WTC11 (cell line): ENCODE data around the gene RTKN. TPM values are rescaled to one million over a fixed set of nuclear protein-coding genes. Genes with fewer than 3 reads are reported as not detected.

Source experiments
- ATAC-seq: fragments of 200-7000 bp; cut with Tn5 transposase; 2 replicates; pipeline ENCODE4 v1.10.0; 2021; ENCODE audit warnings: mild to moderate bottlenecking, moderate library complexity
- CTCF ChIA-PET: fragments of 300-600 bp; sonication (Branson Sonifier 250); formaldehyde crosslinking; loops from one replicate; lab custom pipeline; 2021; ENCODE audit warnings: antibody characterized with exemption; lab: Charles Lee
- POLR2A ChIA-PET: fragments of 350-600 bp; sonication (Branson Sonifier 250); formaldehyde crosslinking; loops from one replicate; lab custom pipeline; 2021; ENCODE audit warnings: antibody characterized with exemption; lab: Charles Lee
- DNase-seq: peaks from one replicate; pipeline ENCODE4 v3.0.0; 2021; ENCODE audit warnings: low spot score
- H3K27ac Mint-ChIP-seq: 2 replicates; pipeline ENCODE4 v1.8.0; 2021; ENCODE audit warnings: mixed read lengths
- H3K27me3 Mint-ChIP-seq: 2 replicates; pipeline ENCODE4 v1.8.0; 2021; ENCODE audit warnings: low read depth, mild to moderate bottlenecking, moderate library complexity, mixed read lengths
- H3K36me3 Mint-ChIP-seq: 2 replicates; pipeline ENCODE4 v1.8.0; 2021; ENCODE audit warnings: mixed read lengths
- H3K4me1 Mint-ChIP-seq: 2 replicates; pipeline ENCODE4 v1.8.0; 2022; ENCODE audit warnings: mixed read lengths
- H3K4me3 Mint-ChIP-seq: 2 replicates; pipeline ENCODE4 v1.8.0; 2021; ENCODE audit warnings: mild to moderate bottlenecking, moderate library complexity, mixed read lengths
- H3K9me3 Mint-ChIP-seq: 2 replicates; pipeline ENCODE4 v1.8.0; 2021; ENCODE audit warnings: mixed read lengths
- ATF1 ChIP-seq: sonication (generic); formaldehyde crosslinking; IDR thresholded peaks from 2 replicates; pipeline ENCODE4 v1.8.1; 2023; ENCODE audit warnings: mild to moderate bottlenecking, moderate library complexity, missing genetic modification reagents
- ATF2 ChIP-seq: sonication (generic); formaldehyde crosslinking; IDR thresholded peaks from 2 replicates; pipeline ENCODE4 v1.8.1; 2022; ENCODE audit warnings: low read depth, missing genetic modification reagents, borderline replicate concordance
- CTCF ChIP-seq: fragments of 200-600 bp; IDR thresholded peaks from 2 replicates; pipeline ENCODE4 v1.8.0; 2022; ENCODE audit warnings: antibody characterized with exemption
- E2F1 ChIP-seq: sonication (generic); formaldehyde crosslinking; IDR thresholded peaks from 2 replicates; pipeline ENCODE4 v1.8.0; 2022; ENCODE audit warnings: mild to moderate bottlenecking, missing genetic modification reagents
- ELF4 ChIP-seq: sonication (generic); formaldehyde crosslinking; IDR thresholded peaks from 2 replicates; pipeline ENCODE4 v1.8.1; 2022; ENCODE audit warnings: low read depth, mild to moderate bottlenecking, moderate library complexity, missing genetic modification reagents
- ERG ChIP-seq: fragments of 250-450 bp; sonication (Bioruptor Pico); IDR thresholded peaks from 2 replicates; pipeline ENCODE4 v1.8.0; 2021; ENCODE audit warnings: mild to moderate bottlenecking
- NFATC4 ChIP-seq: fragments of 250-450 bp; sonication (Bioruptor Pico); IDR thresholded peaks from 2 replicates; pipeline ENCODE4 v1.9.0; 2021; ENCODE audit warnings: mild to moderate bottlenecking
- NR3C1 ChIP-seq: sonication (generic); formaldehyde crosslinking; conservative IDR thresholded peaks from 2 replicates; pipeline ENCODE4 v1.8.1; 2023; ENCODE audit warnings: low read depth, mild to moderate bottlenecking, missing genetic modification reagents
- PRDM15 ChIP-seq: sonication (generic); formaldehyde crosslinking; IDR thresholded peaks from 2 replicates; pipeline ENCODE4 v1.8.0; 2022; ENCODE audit warnings: missing genetic modification reagents
- PRRX2 ChIP-seq: fragments of 250-450 bp; sonication (Bioruptor Pico); IDR thresholded peaks from 2 replicates; pipeline ENCODE4 v1.8.0; 2021; ENCODE audit warnings: mild to moderate bottlenecking
- SOX15 ChIP-seq: fragments of 250-450 bp; sonication (Bioruptor Pico); IDR thresholded peaks from 2 replicates; pipeline ENCODE4 v1.9.0; 2021; ENCODE audit warnings: mild to moderate bottlenecking
- SP1 ChIP-seq: sonication (generic); formaldehyde crosslinking; conservative IDR thresholded peaks from 2 replicates; pipeline ENCODE4 v1.8.1; 2022; ENCODE audit warnings: missing genetic modification reagents
- TEAD4 ChIP-seq: sonication (generic); formaldehyde crosslinking; IDR thresholded peaks from 2 replicates; pipeline ENCODE4 v1.8.0; 2022; ENCODE audit warnings: mild to moderate bottlenecking, missing genetic modification reagents
- TP53 ChIP-seq: sonication (generic); formaldehyde crosslinking; IDR thresholded peaks from 2 replicates; pipeline ENCODE4 v1.8.1; 2023; ENCODE audit warnings: mild to moderate bottlenecking, missing genetic modification reagents
- USF2 ChIP-seq: sonication (generic); formaldehyde crosslinking; IDR thresholded peaks from 2 replicates; pipeline ENCODE4 v1.8.1; 2023; ENCODE audit warnings: mild to moderate bottlenecking, missing genetic modification reagents, moderate library complexity
- ZNF232 ChIP-seq: sonication (generic); formaldehyde crosslinking; IDR thresholded peaks from 2 replicates; pipeline ENCODE4 v1.8.0; 2022; ENCODE audit warnings: mild to moderate bottlenecking, missing genetic modification reagents
- ZNF512 ChIP-seq: sonication (generic); formaldehyde crosslinking; IDR thresholded peaks from 2 replicates; pipeline ENCODE4 v1.8.1; 2022; ENCODE audit warnings: missing genetic modification reagents, borderline replicate concordance
- ZSCAN18 ChIP-seq: fragments of 250-450 bp; sonication (Bioruptor Pico); IDR thresholded peaks from 2 replicates; pipeline ENCODE4 v2.1.2; 2022; ENCODE audit warnings: mild to moderate bottlenecking, moderate library complexity
- total RNA-seq: library from RNA; stranded (reverse); gene quantifications from 3 replicates; pipeline ENCODE4 v1.2.3, GENCODE V29; 2021

Gene RTKN
- total RNA-seq, 1 experiment from 2014 or later: 80.1 TPM

- Mint-ChIP-seq H3K4me3 (peak overlapping the region; percentile 63), H3K4me1 (peaks cover 13% of the 10 kb centered on the region), H3K27ac (no peak overlapping the region), H3K9me3 (no peaks in the 10 kb centered on the region), H3K36me3 (no peaks in the 10 kb centered on the region), H3K27me3 (peaks cover 66% of the 10 kb centered on the region)
- peak; percentile 33 for DNase-seq
- peak; percentile 44 for ATAC-seq
- POLR2A ChIA-PET: interaction anchor here (0.5 to 1.3 kb wide), 3 partner anchors 22 to 172 kb away, joined by 3 to 10 read pairs (median 3); no protein-coding TSS in a partner anchor
- TF ChIP-seq NFATC4 (CRISPR knock-in tag) (no peak), PRDM15 (CRISPR knock-in tag) (peak; percentile 25; the same call in 1 of the 2 replicates), NR3C1 (no peak)
- CTCF ChIA-PET: interaction anchor here (0.7 to 2.5 kb wide), 5 partner anchors 10 to 80 kb away, joined by 3 to 14 read pairs (median 4); partner anchors contain the start of gene WBP1
These were observed 27.3 kb downstream of the RTKN start for GRCh38 chr2:74414441-74414840.

- H3K4me3 Mint-ChIP-seq: no peak overlapping the region
- no peaks in the 10 kb centered on the region for H3K36me3 Mint-ChIP-seq
- H3K27ac Mint-ChIP-seq: no peak overlapping the region
- no peak for TF ChIP-seq SOX15 (CRISPR knock-in tag)
- no peak for TF ChIP-seq USF2 (CRISPR knock-in tag)
- no peak for TF ChIP-seq PRRX2 (CRISPR knock-in tag)
- TF ChIP-seq ZNF232 (CRISPR knock-in tag): no peak
- TF ChIP-seq ZNF512: no peak
- TF ChIP-seq CTCF: no peak
- TF ChIP-seq ATF1 (CRISPR knock-in tag): no peak
- TF ChIP-seq ERG (CRISPR knock-in tag): no peak
- TF ChIP-seq SP1 (CRISPR knock-in tag): no peak
- TF ChIP-seq ZSCAN18: no peak
- TF ChIP-seq E2F1 (CRISPR knock-in tag): no peak
- TF ChIP-seq ELF4 (CRISPR knock-in tag): no peak
- TF ChIP-seq ATF2: no peak
- no peak for TF ChIP-seq NFATC4 (CRISPR knock-in tag)
- TF ChIP-seq TEAD4: no peak
- no peak for TF ChIP-seq TP53 (CRISPR knock-in tag)
- no peak for TF ChIP-seq NR3C1
- TF ChIP-seq, all 79 proteins: peak for 0
- ChIA-PET POLR2A (no interaction called here), CTCF (interaction anchor here (2.3 kb wide), 1 partner anchor 21 kb away, joined by 10 read pairs; no protein-coding TSS in a partner anchor)
- ATAC-seq: no peak
- no peaks in the 10 kb centered on the region for H3K9me3 Mint-ChIP-seq
- DNase-seq: no peak
- H3K4me1 Mint-ChIP-seq: peaks cover 13% of the 10 kb centered on the region
- peaks cover 64% of the 10 kb centered on the region for H3K27me3 Mint-ChIP-seq
These were observed 28.6 kb downstream of the RTKN start for GRCh38 chr2:74413001-74413698.
